MCF 10A (cell line): ENCODE data around the gene NCOA7. TPM values are rescaled to one million over a fixed set of nuclear protein-coding genes. Genes with fewer than 3 reads are reported as not detected.

Source experiments
- BruUV-seq: library from RNA; stranded (reverse); fragments of 400-500 nt; replicated peaks from 2 replicates; lab custom pipeline; 2021; lab: Mats Ljungman, UMichigan
- CTCF ChIA-PET: fragments of 300-600 bp; sonication (Branson Sonifier 250); formaldehyde crosslinking; extraction: SDS; loops from one replicate; lab custom pipeline; 2021; ENCODE audit warnings: antibody characterized with exemption, inconsistent platforms; lab: Yijun Ruan, JAX
- POLR2A ChIA-PET: fragments of 300-600, 350-650 bp; sonication (Branson Sonifier 250); formaldehyde crosslinking; extraction: SDS; loops from one replicate; lab custom pipeline; 2020; ENCODE audit warnings: antibody characterized with exemption, inconsistent platforms; lab: Yijun Ruan, JAX
- DNase-seq: peaks from one replicate; pipeline ENCODE4 v3.0.0-alpha.2; 2018; ENCODE audit not compliant: unreplicated experiment
- H3K27ac Mint-ChIP-seq: one replicate; pipeline ENCODE4 v1.8.0; 2022; ENCODE audit warnings: mild to moderate bottlenecking, low read depth, mixed read lengths; ENCODE audit not compliant: unreplicated experiment
- H3K27me3 Mint-ChIP-seq: one replicate; pipeline ENCODE4 v1.8.0; 2022; ENCODE audit warnings: mixed read lengths; ENCODE audit not compliant: insufficient read depth, unreplicated experiment
- H3K36me3 Mint-ChIP-seq: one replicate; pipeline ENCODE4 v1.8.0; 2022; ENCODE audit warnings: mild to moderate bottlenecking, moderate library complexity, mixed read lengths; ENCODE audit not compliant: insufficient read depth, unreplicated experiment
- H3K4me1 Mint-ChIP-seq: one replicate; pipeline ENCODE4 v1.8.0; 2022; ENCODE audit warnings: mixed read lengths; ENCODE audit not compliant: insufficient read depth, unreplicated experiment
- H3K4me3 Mint-ChIP-seq: one replicate; pipeline ENCODE4 v1.8.0; 2022; ENCODE audit warnings: mild to moderate bottlenecking, moderate library complexity, mixed read lengths; ENCODE audit not compliant: unreplicated experiment
- H3K9me3 Mint-ChIP-seq: one replicate; pipeline ENCODE4 v1.8.0; 2022; ENCODE audit warnings: mixed read lengths; ENCODE audit not compliant: unreplicated experiment
- CTCF ChIP-seq: fragments of 200-600 bp; IDR thresholded peaks from one replicate; pipeline ENCODE4 v1.8.0; 2022; ENCODE audit warnings: antibody characterized with exemption, mild to moderate bottlenecking; ENCODE audit not compliant: unreplicated experiment
- intact Hi-C: fragments of 100-400 bp; cut with micrococcal nuclease; formaldehyde crosslinking; loops from 2 replicates; pipeline ENCODE4 v1.14.1; 2022
- total RNA-seq: library from RNA; stranded (reverse); gene quantifications from 2 replicates; pipeline ENCODE4 v1.2.3, GENCODE V29; 2022

Gene NCOA7
- total RNA-seq, 1 experiment from 2014 or later: 52.3 TPM

GRCh38 chr6:125918681-125919566 lies 128.2 kb downstream of the NCOA7 start:
- POLR2A ChIA-PET: interaction anchor here (0.6 to 15.3 kb wide), 23 partner anchors 9 to 617 kb away, joined by 3 to 305 read pairs (median 5); partner anchors contain the start of genes HDDC2, HINT3, NCOA7 and TRMT11

GRCh38 chr6:125919618-125920017 lies 128.9 kb downstream of the NCOA7 start:
- Mint-ChIP-seq H3K27ac (peak overlapping the region; percentile 99), H3K9me3 (no peaks in the 10 kb centered on the region), H3K4me3 (peak overlapping the region; percentile 90), H3K4me1 (peaks cover 48% of the 10 kb centered on the region), H3K36me3 (peaks cover 76% of the 10 kb centered on the region), H3K27me3 (no peaks in the 10 kb centered on the region)
- TSS peak; percentile 82 for BruUV-seq
- no peak for TF ChIP-seq CTCF
- intact Hi-C loops: loop anchor here (2.0 kb wide), 2 partner anchors 37 to 129 kb away; partner anchors contain the start of genes HINT3 and NCOA7
- POLR2A ChIA-PET: interaction anchor here (0.7 to 15.3 kb wide), 17 partner anchors 11 to 618 kb away, joined by 3 to 305 read pairs (median 10); partner anchors contain the start of genes HDDC2, HINT3 and NCOA7
- DNase-seq: peak; percentile 20
- CTCF ChIA-PET: interaction anchor here (0.8 to 8.2 kb wide), 8 partner anchors 13 to 129 kb away, joined by 3 to 65 read pairs (median 20); partner anchors contain the start of genes HINT3 and NCOA7

More at GRCh38 chr6:125918681-125919566, 128.2 kb downstream of the NCOA7 start:
- intact Hi-C loops: loop anchor here (2.0 kb wide), 2 partner anchors 38 to 128 kb away; partner anchors contain the start of genes HINT3 and NCOA7
- Mint-ChIP-seq H3K4me3 (peak overlapping the region; percentile 90), H3K27ac (peak overlapping the region; percentile 99), H3K4me1 (peaks cover 47% of the 10 kb centered on the region), H3K27me3 (no peaks in the 10 kb centered on the region), H3K9me3 (no peaks in the 10 kb centered on the region), H3K36me3 (peaks cover 70% of the 10 kb centered on the region)
- no peak for TF ChIP-seq CTCF
- TSS peak; percentile 78 for BruUV-seq
- CTCF ChIA-PET: interaction anchor here (0.6 to 8.2 kb wide), 11 partner anchors 8 to 128 kb away, joined by 3 to 65 read pairs (median 7); partner anchors contain the start of genes HINT3 and NCOA7
- DNase-seq: peak; percentile 97

GRCh38 chr6:125922322-125922860 lies 131.6 kb downstream of the NCOA7 start:
- POLR2A ChIA-PET: interaction anchor here (0.6 to 15.3 kb wide), 14 partner anchors 9 to 141 kb away, joined by 3 to 305 read pairs (median 7); partner anchors contain the start of genes HINT3 and NCOA7

More at GRCh38 chr6:125922322-125922860, 131.6 kb downstream of the NCOA7 start:
- intact Hi-C loops: no loop called here
- TF ChIP-seq CTCF: no peak
- peak overlapping the region; percentile 34 for H3K4me3 Mint-ChIP-seq
- CTCF ChIA-PET: interaction anchor here (0.6 to 8.2 kb wide), 10 partner anchors 9 to 131 kb away, joined by 3 to 61 read pairs (median 4); partner anchors contain the start of genes HINT3 and NCOA7
- peak overlapping the region; percentile 80 for H3K27ac Mint-ChIP-seq
- peaks cover 51% of the 10 kb centered on the region for H3K4me1 Mint-ChIP-seq
- no TSS peak for BruUV-seq
- DNase-seq: no peak
- no peaks in the 10 kb centered on the region for H3K27me3 Mint-ChIP-seq
- peaks cover 82% of the 10 kb centered on the region for H3K36me3 Mint-ChIP-seq
- no peaks in the 10 kb centered on the region for H3K9me3 Mint-ChIP-seq
